ENCODE results near the gene ATXN7L1.

DNA sequence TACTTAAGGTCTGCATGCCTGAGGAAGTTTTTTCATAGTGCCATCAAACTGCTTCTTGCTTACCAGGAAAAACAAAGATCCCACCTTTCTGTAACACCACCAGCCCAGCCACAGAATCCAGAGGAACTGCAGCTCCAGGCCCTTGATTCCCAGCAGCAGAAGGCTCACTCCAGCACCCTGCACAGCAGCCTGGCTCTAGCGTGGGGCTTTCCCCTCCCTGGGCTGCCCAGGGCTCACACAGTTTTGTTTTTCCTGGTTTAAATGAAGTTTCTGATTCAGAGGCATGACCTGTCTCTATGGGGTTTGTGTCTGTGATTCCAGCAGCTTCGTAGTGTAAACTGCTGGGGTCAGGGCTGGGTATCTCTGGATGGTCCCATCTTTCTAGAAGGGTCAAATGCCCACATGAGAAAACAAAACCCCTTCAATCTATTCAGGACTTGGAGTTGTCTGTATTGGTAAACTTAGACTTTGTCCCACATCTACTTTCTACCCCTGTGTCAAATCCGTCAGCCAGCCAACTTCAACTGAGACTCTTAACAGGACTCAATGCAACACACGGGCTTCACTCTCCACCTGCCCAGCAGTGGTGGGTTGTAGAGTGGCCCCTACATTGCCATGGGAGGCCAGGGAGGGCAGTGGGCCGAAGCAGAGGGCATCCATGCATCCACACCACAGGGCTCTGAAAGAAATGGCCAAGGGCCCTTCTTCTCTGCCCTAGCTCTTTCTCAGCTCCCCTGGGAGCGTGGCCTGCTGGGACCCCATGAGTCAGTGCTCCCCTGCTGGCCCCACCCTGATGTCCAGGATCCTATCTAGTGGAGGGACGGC is 73.6 kb downstream of the ATXN7L1 start:
- TF ChIP-seq FOXM1 (IDR thresholded peaks at IDR 0.05; ENCODE audit: borderline replicate concordance): no peak
- no peak for TF ChIP-seq ZNF384 (IDR thresholded peaks at IDR 0.05)
- no peak for TF ChIP-seq PKNOX1 (IDR thresholded peaks at IDR 0.05)
- TF ChIP-seq HDGF (IDR thresholded peaks at IDR 0.05; ENCODE audit: borderline replicate concordance): no peak

All from HEK293T (cell line).